ENCODE data around the gene CELF6. TPM values are rescaled to one million over a fixed set of nuclear protein-coding genes. Genes with fewer than 3 reads are reported as not detected.

CELF6 gene
- total RNA-seq (1 to 10 TPM; 2.1 to 5.8 (median 2.8) TPM), polyA plus RNA-seq (1 to 10 TPM in 1 of 3 donors, not detected in 2; 4.2 TPM)

- WGBS, 2 donors = 0 to 1% methylated on average over 55 to 58 of the region's 58 CpGs
- TF ChIP-seq EP300 (IDR thresholded peaks at IDR 0.05) (no peak), POLR2A (IDR thresholded peaks at IDR 0.05) (no peak), POLR2AphosphoS5 (IDR thresholded peaks at IDR 0.05) (no peak)
- TF ChIP-seq, protein P1, sequence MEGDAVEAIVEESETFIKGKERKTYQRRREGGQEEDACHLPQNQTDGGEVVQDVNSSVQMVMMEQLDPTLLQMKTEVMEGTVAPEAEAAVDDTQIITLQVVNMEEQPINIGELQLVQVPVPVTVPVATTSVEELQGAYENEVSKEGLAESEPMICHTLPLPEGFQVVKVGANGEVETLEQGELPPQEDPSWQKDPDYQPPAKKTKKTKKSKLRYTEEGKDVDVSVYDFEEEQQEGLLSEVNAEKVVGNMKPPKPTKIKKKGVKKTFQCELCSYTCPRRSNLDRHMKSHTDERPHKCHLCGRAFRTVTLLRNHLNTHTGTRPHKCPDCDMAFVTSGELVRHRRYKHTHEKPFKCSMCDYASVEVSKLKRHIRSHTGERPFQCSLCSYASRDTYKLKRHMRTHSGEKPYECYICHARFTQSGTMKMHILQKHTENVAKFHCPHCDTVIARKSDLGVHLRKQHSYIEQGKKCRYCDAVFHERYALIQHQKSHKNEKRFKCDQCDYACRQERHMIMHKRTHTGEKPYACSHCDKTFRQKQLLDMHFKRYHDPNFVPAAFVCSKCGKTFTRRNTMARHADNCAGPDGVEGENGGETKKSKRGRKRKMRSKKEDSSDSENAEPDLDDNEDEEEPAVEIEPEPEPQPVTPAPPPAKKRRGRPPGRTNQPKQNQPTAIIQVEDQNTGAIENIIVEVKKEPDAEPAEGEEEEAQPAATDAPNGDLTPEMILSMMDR (IDR thresholded peaks at IDR 0.05) = no peak
- intact Hi-C loops (cut with DNase I) = no loop called here
These were observed at the start of gene CELF6 for GRCh38 chr15:72319985-72320671. Gene CELF6, minus strand, starts transcription at chr15:72320157. Its CDS starts 283 bp downstream, at chr15:72319874.

GRCh38 chr15:72368899-72369298 is 48.9 kb upstream of the CELF6 start:
- H3K36me3 ChIP-seq = peaks cover 0 to 18% (median 3%) of the 10 kb centered on the region in 4 donors
- H3K4me1 ChIP-seq = peaks cover 0 to 15% (median 4%) of the 10 kb centered on the region in 4 donors
- intact Hi-C loops (cut with DNase I) = no loop called here
- H3K27me3 ChIP-seq = no peaks in the 10 kb centered on the region
- no peak overlapping the region for H3K4me3 ChIP-seq
- TF ChIP-seq POLR2AphosphoS5 (IDR thresholded peaks at IDR 0.05) = no peak
- TF ChIP-seq EP300 (IDR thresholded peaks at IDR 0.05) = no peak
- TF ChIP-seq, protein P1 (IDR thresholded peaks at IDR 0.05) = no peak
- TF ChIP-seq POLR2A (IDR thresholded peaks at IDR 0.05) = no peak
- 50 to 70% methylated on average over 2 of the region's 2 CpGs for WGBS, 2 donors
- H3K27ac ChIP-seq = peak overlapping the region in 2 of 4 donors; percentile 37 to 48
- no peaks in the 10 kb centered on the region for H3K9me3 ChIP-seq
- no peak for DNase-seq

More at GRCh38 chr15:72319985-72320671, at the start of gene CELF6:
- peak within 1 kb of the TSS; percentile 6 to 57 (median 47) for H3K4me3 ChIP-seq
- no peaks in the 10 kb centered on the region for H3K9me3 ChIP-seq
- peaks cover 0 to 18% (median 12%) of the 10 kb centered on the region in 4 donors for H3K4me1 ChIP-seq
- no peaks in the 10 kb centered on the region for H3K36me3 ChIP-seq
- H3K27me3 ChIP-seq = no peaks in the 10 kb centered on the region
- DNase-seq = peak; percentile 75
- H3K27ac ChIP-seq = no peak within 1 kb of the TSS

DNA sequence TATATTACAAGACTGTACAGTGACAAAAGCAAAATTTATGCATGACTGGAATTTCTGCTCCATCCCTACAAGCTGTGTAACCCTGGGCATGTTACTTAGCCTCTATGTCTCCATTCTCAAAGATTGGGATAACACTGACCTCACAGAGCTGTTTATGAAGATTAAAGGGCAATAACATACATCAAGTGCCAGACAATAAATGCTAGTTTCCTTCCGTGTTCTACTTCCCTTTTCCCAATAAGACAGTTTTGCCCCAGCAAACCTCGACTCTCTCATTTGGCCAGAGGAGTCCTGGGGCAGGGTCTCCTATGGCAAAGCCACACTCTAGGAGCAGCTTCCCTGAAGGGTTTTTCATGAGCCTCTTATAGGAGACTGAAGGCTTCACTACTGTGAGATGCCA is 48.4 kb upstream of the CELF6 start:
- 22 to 43% methylated on average over 2 of the region's 2 CpGs for WGBS, 2 donors
- Histone ChIP-seq H3K4me3 (no peak overlapping the region), H3K27ac (peak overlapping the region in 2 of 4 donors; percentile 37 to 48), H3K27me3 (no peaks in the 10 kb centered on the region), H3K4me1 (peaks cover 0 to 15% (median under 1%) of the 10 kb centered on the region in 4 donors), H3K9me3 (no peaks in the 10 kb centered on the region), H3K36me3 (peaks cover 0 to 18% (median 3%) of the 10 kb centered on the region in 4 donors)
- DNase-seq = no peak
- TF ChIP-seq, protein P1 (IDR thresholded peaks at IDR 0.05) = no peak
- no peak for TF ChIP-seq POLR2A (IDR thresholded peaks at IDR 0.05)
- no peak for TF ChIP-seq EP300 (IDR thresholded peaks at IDR 0.05)
- TF ChIP-seq POLR2AphosphoS5 (IDR thresholded peaks at IDR 0.05) = no peak
- intact Hi-C loops (cut with DNase I) = no loop called here

GRCh38 chr15:72365844-72366243 is 45.9 kb upstream of the CELF6 start:
- H3K4me1 ChIP-seq = peaks cover 0 to 7% (median 0%) of the 10 kb centered on the region in 4 donors
- H3K27me3 ChIP-seq = no peaks in the 10 kb centered on the region
- intact Hi-C loops (cut with DNase I) = no loop called here
- 71 to 91% methylated on average over 1 of the region's 1 CpG for WGBS, 2 donors
- TF ChIP-seq EP300 (IDR thresholded peaks at IDR 0.05) = no peak
- TF ChIP-seq, protein P1 (IDR thresholded peaks at IDR 0.05) = no peak
- TF ChIP-seq POLR2A (IDR thresholded peaks at IDR 0.05) = no peak
- TF ChIP-seq POLR2AphosphoS5 (IDR thresholded peaks at IDR 0.05) = no peak
- H3K9me3 ChIP-seq = no peaks in the 10 kb centered on the region
- no peak for DNase-seq
- H3K27ac ChIP-seq = no peak overlapping the region
- no peak overlapping the region for H3K4me3 ChIP-seq
- H3K36me3 ChIP-seq = peaks cover 0 to 18% (median 3%) of the 10 kb centered on the region in 4 donors

Measured in sigmoid colon (tissue), 7 donors.